ENCODE results near the gene MYLIP. TPM values are rescaled to one million over a fixed set of nuclear protein-coding genes. Genes with fewer than 3 reads are reported as not detected.

MYLIP gene
- total RNA-seq, result 10 to 100 TPM; 16.9 to 18.1 TPM

DNA sequence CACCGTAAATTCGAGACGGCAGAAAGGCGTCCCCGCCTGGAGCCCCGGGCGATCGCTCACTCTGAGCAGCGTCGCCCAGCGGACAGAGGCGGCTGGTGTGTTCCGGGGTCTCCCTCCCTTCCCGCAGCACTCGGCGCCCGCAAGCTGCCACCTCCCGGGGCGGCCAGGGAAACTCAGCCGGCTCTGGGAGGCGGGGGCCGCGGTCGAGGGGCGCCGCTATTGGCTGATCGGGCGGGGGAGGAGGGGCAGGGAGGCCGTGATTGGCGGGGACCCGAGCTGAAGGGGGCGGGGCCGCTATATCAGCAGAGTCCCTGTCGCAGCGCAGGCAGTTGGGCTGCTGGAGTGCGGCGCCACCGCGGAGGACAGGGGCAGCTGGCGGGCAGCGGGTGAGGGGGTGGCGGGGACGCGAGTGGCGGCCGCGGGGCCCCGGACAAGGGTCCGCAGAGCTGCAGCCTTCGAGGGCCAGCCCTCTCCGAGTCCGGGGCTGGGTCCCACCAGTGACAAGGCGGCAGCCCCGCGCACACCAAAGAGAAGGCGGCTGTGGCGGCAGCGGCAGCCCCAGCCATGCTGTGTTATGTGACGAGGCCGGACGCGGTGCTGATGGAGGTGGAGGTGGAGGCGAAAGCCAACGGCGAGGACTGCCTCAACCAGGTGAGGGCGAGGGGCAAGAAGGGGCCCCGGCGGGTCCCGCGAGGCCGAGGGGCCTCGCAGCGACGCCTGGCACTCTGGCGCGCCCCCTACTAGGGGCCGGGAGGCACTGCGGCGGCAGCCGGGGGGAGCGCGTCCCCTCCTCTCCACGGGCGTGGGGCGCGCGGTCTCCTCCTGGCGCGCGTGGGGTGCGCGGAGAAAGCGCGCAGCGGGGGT lies at the start of gene MYLIP:
TSS of gene MYLIP (plus strand) at position 328 of the 864 bp plus-strand sequence. CDS start at position 565, 237 bp downstream.
- peak within 1 kb of the TSS; percentile 95 for H3K27ac Mint-ChIP-seq
- POLR2A ChIA-PET, result interaction anchor here (0.6 to 0.9 kb wide), 4 partner anchors 51 to 1462 kb away, joined by 3 to 8 read pairs (median 3); no protein-coding TSS in a partner anchor
- H3K4me3 Mint-ChIP-seq, result peak within 1 kb of the TSS; percentile 97
- no peaks in the 10 kb centered on the region for H3K9me3 Mint-ChIP-seq
- H3K27me3 Mint-ChIP-seq, result peaks cover 5% of the 10 kb centered on the region
- CTCF ChIA-PET, result interaction anchor here (0.6 to 3.2 kb wide), 11 partner anchors 9 to 437 kb away, joined by 3 to 14 read pairs (median 4); no protein-coding TSS in a partner anchor
- peaks cover 42% of the 10 kb centered on the region for H3K4me1 Mint-ChIP-seq
- peaks cover 25% of the 10 kb centered on the region for H3K36me3 Mint-ChIP-seq (ENCODE audit: low read depth)
- peak; percentile 96 for DNase-seq

DNA sequence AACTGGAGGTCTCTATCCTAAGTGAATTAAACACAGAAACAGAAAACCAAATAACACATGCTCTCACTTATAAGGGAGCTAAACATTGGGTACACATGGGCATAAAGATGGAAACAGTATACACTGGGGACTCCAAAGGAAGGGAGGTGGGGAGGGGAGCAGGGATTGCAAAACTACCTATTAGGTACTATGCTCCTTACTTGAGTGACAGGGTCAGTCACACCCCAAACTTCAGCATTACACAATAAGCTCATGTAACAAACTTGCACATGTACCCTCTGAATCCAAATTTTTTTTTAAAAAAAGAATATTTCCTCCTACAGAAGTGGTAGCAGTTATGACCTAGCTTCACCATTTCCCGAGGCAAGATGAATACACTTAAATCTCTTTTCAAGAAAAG lies 49.5 kb upstream of the MYLIP start:
- H3K36me3 Mint-ChIP-seq (ENCODE audit: low read depth), result no peaks in the 10 kb centered on the region
- H3K4me3 Mint-ChIP-seq, result no peak overlapping the region
- no peaks in the 10 kb centered on the region for H3K9me3 Mint-ChIP-seq
- ChIA-PET POLR2A (no interaction called here), CTCF (no interaction called here)
- H3K27ac Mint-ChIP-seq, result no peak overlapping the region
- peaks cover 4% of the 10 kb centered on the region for H3K27me3 Mint-ChIP-seq
- no peak for DNase-seq
- no peaks in the 10 kb centered on the region for H3K4me1 Mint-ChIP-seq

- ChIA-PET POLR2A (no interaction called here), CTCF (no interaction called here)
- Mint-ChIP-seq H3K4me3 (no peak overlapping the region), H3K27ac (no peak overlapping the region), H3K36me3 (ENCODE audit: low read depth) (no peaks in the 10 kb centered on the region), H3K9me3 (no peaks in the 10 kb centered on the region), H3K4me1 (no peaks in the 10 kb centered on the region), H3K27me3 (peaks cover 4% of the 10 kb centered on the region)
- no peak for DNase-seq
Measured at GRCh38 chr6:16080204-16080603, 48.7 kb upstream of the MYLIP start.

- CTCF ChIA-PET, result no interaction called here
Measured at GRCh38 chr6:16081326-16081725, 47.6 kb upstream of the MYLIP start.

DNA sequence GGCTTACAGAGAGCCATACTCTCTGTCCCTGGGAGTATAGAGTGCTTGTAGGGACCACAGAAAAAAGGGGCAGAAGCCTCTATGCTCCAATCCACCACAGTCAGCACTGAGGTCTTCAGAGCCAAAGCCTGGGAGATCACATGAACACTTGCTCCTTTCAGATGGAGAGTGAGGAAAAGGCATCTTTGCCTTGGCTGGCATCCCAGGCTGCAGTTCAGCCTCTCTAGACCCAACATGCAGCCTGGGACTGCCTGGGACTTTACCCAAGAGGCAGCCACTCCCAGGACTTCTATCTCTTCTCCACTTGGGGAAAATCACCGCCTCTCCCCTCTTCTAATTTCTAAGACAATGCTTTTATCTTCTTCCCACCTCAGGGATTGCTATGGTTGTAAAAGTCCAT lies 46.5 kb upstream of the MYLIP start:
- CTCF ChIA-PET, result interaction anchor here (1.6 kb wide), 1 partner anchor 11 kb away, joined by 3 read pairs; no protein-coding TSS in a partner anchor

More at GRCh38 chr6:16081326-16081725, 47.6 kb upstream of the MYLIP start:
- POLR2A ChIA-PET, result no interaction called here
- H3K4me1 Mint-ChIP-seq, result no peaks in the 10 kb centered on the region
- H3K4me3 Mint-ChIP-seq, result no peak overlapping the region
- no peak overlapping the region for H3K27ac Mint-ChIP-seq
- no peaks in the 10 kb centered on the region for H3K9me3 Mint-ChIP-seq
- no peaks in the 10 kb centered on the region for H3K36me3 Mint-ChIP-seq (ENCODE audit: low read depth)
- peaks cover 4% of the 10 kb centered on the region for H3K27me3 Mint-ChIP-seq
- no peak for DNase-seq

GRCh38 chr6:16086965-16087364 lies 41.9 kb upstream of the MYLIP start:
- no peak for DNase-seq
- POLR2A ChIA-PET, result no interaction called here
- H3K4me3 Mint-ChIP-seq, result no peak overlapping the region

More for the DNA sequence above, 46.5 kb upstream of the MYLIP start:
- POLR2A ChIA-PET, result no interaction called here
- Mint-ChIP-seq H3K9me3 (no peaks in the 10 kb centered on the region), H3K4me3 (no peak overlapping the region), H3K27me3 (peaks cover 4% of the 10 kb centered on the region), H3K36me3 (ENCODE audit: low read depth) (no peaks in the 10 kb centered on the region), H3K4me1 (no peaks in the 10 kb centered on the region), H3K27ac (no peak overlapping the region)
- no peak for DNase-seq

DNA sequence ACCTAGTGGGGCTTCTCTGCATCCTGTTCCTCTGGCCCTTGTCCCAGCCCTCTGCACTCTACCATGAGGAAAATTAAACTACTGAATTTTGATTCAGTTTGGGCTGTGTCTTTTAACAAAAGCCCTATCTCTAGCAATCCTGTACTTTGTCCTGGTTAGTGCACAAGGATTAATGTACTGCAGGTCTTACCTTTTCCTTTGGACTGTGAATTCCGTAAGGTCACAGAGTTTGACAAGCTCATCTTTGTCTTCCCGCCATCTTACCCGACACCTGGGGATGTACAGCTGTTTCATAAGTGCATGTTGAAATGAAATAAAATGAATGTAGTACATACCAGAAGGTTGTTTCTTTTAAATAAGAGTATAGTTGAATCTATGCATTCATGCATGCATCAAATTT lies 41.5 kb upstream of the MYLIP start:
- DNase-seq, result no peak
- Mint-ChIP-seq H3K27ac (no peak overlapping the region), H3K4me3 (no peak overlapping the region), H3K4me1 (no peaks in the 10 kb centered on the region), H3K27me3 (no peaks in the 10 kb centered on the region), H3K36me3 (ENCODE audit: low read depth) (no peaks in the 10 kb centered on the region), H3K9me3 (no peaks in the 10 kb centered on the region)
- CTCF ChIA-PET, result interaction anchor here (0.6 to 1.1 kb wide), 2 partner anchors 11 to 49 kb away, joined by 3 read pairs; no protein-coding TSS in a partner anchor
- POLR2A ChIA-PET, result no interaction called here

More at GRCh38 chr6:16086965-16087364, 41.9 kb upstream of the MYLIP start:
- no peaks in the 10 kb centered on the region for H3K9me3 Mint-ChIP-seq
- no peaks in the 10 kb centered on the region for H3K36me3 Mint-ChIP-seq (ENCODE audit: low read depth)
- CTCF ChIA-PET, result interaction anchor here (0.6 to 1.1 kb wide), 2 partner anchors 11 to 203 kb away, joined by 3 read pairs; no protein-coding TSS in a partner anchor
- no peak overlapping the region for H3K27ac Mint-ChIP-seq
- no peaks in the 10 kb centered on the region for H3K4me1 Mint-ChIP-seq
- H3K27me3 Mint-ChIP-seq, result no peaks in the 10 kb centered on the region

DNA sequence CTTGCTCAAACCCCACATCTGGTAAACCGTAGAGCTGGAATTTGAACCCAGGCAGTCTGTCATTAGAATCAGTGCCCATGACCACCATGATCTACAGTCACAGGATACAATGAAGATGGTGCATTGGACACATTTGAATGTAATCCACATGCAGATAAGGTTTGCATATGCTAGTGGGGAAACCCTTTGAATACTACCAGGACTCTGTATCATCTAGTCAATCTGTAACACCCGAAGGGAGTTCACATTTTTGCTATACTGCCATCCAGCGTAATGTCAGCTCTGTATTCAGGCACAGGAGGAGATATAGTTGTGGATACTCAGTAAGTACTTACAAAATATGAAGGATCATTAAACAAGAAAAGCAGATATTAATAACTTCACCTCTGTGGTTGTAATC lies 40.5 kb upstream of the MYLIP start:
- POLR2A ChIA-PET, result no interaction called here
- CTCF ChIA-PET, result interaction anchor here (0.6 to 0.8 kb wide), 2 partner anchors 36 to 79 kb away, joined by 3 to 5 read pairs; no protein-coding TSS in a partner anchor

GRCh38 chr6:16089232-16090062 lies 39.4 kb upstream of the MYLIP start:
- Mint-ChIP-seq H3K27me3 (no peaks in the 10 kb centered on the region), H3K36me3 (ENCODE audit: low read depth) (no peaks in the 10 kb centered on the region), H3K4me1 (no peaks in the 10 kb centered on the region), H3K4me3 (no peak overlapping the region), H3K9me3 (no peaks in the 10 kb centered on the region), H3K27ac (no peak overlapping the region)
- POLR2A ChIA-PET, result no interaction called here
- no peak for DNase-seq
- CTCF ChIA-PET, result no interaction called here

More for the DNA sequence above, 40.5 kb upstream of the MYLIP start:
- Mint-ChIP-seq H3K9me3 (no peaks in the 10 kb centered on the region), H3K4me3 (no peak overlapping the region), H3K27me3 (no peaks in the 10 kb centered on the region), H3K27ac (no peak overlapping the region), H3K4me1 (no peaks in the 10 kb centered on the region), H3K36me3 (ENCODE audit: low read depth) (no peaks in the 10 kb centered on the region)
- no peak for DNase-seq

GRCh38 chr6:16090452-16090851 lies 38.4 kb upstream of the MYLIP start:
- no peaks in the 10 kb centered on the region for H3K36me3 Mint-ChIP-seq (ENCODE audit: low read depth)
- H3K4me3 Mint-ChIP-seq, result no peak overlapping the region
- no peaks in the 10 kb centered on the region for H3K4me1 Mint-ChIP-seq
- H3K9me3 Mint-ChIP-seq, result no peaks in the 10 kb centered on the region
- no peak for DNase-seq
- no peaks in the 10 kb centered on the region for H3K27me3 Mint-ChIP-seq
- CTCF ChIA-PET, result interaction anchor here (0.6 kb wide), 1 partner anchor 424 kb away, joined by 3 read pairs; no protein-coding TSS in a partner anchor
- POLR2A ChIA-PET, result no interaction called here
- no peak overlapping the region for H3K27ac Mint-ChIP-seq

DNA sequence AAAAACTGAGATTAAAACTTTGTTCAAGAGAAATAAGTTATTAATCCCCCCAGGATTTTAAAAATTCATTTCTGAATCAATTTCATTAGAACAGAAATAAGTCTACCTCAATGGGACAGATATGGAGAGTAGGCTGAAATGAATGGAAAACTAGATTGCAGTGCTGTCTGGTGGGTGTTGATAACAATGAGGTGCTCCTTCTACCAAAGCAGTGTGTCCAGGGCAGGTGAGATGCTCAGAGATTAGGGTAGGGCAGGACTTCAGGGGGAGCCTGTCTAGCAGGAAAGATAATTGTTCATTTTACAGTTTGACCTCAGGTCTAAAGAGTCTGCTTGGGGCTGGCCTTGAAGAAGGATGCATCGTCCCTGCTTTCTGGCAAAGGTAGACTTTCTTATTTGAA lies 38.0 kb upstream of the MYLIP start:
- CTCF ChIA-PET, result no interaction called here
- Mint-ChIP-seq H3K4me1 (no peaks in the 10 kb centered on the region), H3K27me3 (no peaks in the 10 kb centered on the region), H3K9me3 (no peaks in the 10 kb centered on the region), H3K36me3 (ENCODE audit: low read depth) (no peaks in the 10 kb centered on the region), H3K4me3 (no peak overlapping the region), H3K27ac (no peak overlapping the region)
- POLR2A ChIA-PET, result no interaction called here
- DNase-seq, result no peak

GRCh38 chr6:16092140-16092539 lies 36.7 kb upstream of the MYLIP start:
- POLR2A ChIA-PET, result interaction anchor here (0.6 kb wide), 1 partner anchor 439 kb away, joined by 3 read pairs; no protein-coding TSS in a partner anchor
- Mint-ChIP-seq H3K4me1 (peaks cover 4% of the 10 kb centered on the region), H3K27ac (no peak overlapping the region), H3K4me3 (no peak overlapping the region), H3K27me3 (no peaks in the 10 kb centered on the region), H3K36me3 (ENCODE audit: low read depth) (no peaks in the 10 kb centered on the region), H3K9me3 (peaks cover 3% of the 10 kb centered on the region)
- CTCF ChIA-PET, result interaction anchor here (0.6 kb wide), 1 partner anchor 288 kb away, joined by 3 read pairs; no protein-coding TSS in a partner anchor
- DNase-seq, result no peak
